Measurements from ENCODE around the gene CAMK1D.
"Not testable (repeated sequence)": the region's sequence is repeated elsewhere in the genome, so short reads cannot be mapped to it uniquely, and the experiment has no call there.

The CAMK1D gene

GRCh38 chr10:12320892-12321291, 28.5 kb upstream of the CAMK1D start:
- TF ChIP-seq, protein P1, sequence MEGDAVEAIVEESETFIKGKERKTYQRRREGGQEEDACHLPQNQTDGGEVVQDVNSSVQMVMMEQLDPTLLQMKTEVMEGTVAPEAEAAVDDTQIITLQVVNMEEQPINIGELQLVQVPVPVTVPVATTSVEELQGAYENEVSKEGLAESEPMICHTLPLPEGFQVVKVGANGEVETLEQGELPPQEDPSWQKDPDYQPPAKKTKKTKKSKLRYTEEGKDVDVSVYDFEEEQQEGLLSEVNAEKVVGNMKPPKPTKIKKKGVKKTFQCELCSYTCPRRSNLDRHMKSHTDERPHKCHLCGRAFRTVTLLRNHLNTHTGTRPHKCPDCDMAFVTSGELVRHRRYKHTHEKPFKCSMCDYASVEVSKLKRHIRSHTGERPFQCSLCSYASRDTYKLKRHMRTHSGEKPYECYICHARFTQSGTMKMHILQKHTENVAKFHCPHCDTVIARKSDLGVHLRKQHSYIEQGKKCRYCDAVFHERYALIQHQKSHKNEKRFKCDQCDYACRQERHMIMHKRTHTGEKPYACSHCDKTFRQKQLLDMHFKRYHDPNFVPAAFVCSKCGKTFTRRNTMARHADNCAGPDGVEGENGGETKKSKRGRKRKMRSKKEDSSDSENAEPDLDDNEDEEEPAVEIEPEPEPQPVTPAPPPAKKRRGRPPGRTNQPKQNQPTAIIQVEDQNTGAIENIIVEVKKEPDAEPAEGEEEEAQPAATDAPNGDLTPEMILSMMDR (IDR thresholded peaks at IDR 0.05; ENCODE audit: low read depth, low read length): no peak
- DNase-seq (ENCODE audit: low read depth in 2 of 2): no peak
- H3K4me3 ChIP-seq (replicated peaks in 1 of 2; ENCODE audit: low read depth in 2 of 2, low read length in 2 of 2): no peak overlapping the region

GRCh38 chr10:12321641-12322040, 27.7 kb upstream of the CAMK1D start:
- DNase-seq (ENCODE audit: low read depth in 2 of 2): no peak
- TF ChIP-seq, protein P1 (IDR thresholded peaks at IDR 0.05; ENCODE audit: low read depth, low read length): no peak
- H3K4me3 ChIP-seq (replicated peaks in 1 of 2; ENCODE audit: low read depth in 2 of 2, low read length in 2 of 2): no peak overlapping the region

DNA sequence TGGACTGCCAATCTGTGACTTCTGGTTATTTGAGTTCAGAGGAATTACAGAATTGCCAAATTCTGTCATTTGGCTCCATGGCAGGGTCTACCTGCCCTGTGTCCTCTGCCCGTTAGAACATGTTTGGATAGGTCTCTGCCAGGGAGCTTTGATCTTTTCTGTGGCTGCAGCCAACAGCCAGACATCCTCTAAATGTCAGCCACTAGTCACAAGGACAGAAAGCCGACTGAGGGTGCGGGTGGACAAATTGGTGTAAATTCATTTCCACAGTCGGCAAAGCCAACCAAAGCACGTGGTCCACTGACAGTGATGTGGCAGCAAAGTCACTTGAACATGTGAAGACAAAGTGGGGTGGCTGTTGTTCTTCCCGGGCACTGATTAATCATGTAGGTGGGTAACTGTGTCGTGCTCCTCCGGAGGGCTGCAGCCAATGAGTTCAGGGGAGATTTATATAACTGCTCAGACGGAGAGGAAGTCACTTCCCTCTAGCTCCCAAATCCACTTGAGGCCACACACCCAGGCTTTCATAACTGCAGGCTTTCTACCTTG, 26.7 kb upstream of the CAMK1D start:
- no peak for DNase-seq (ENCODE audit: low read depth in 2 of 2)
- TF ChIP-seq, protein P1 (IDR thresholded peaks at IDR 0.05; ENCODE audit: low read depth, low read length): no peak
- no peak overlapping the region for H3K4me3 ChIP-seq (replicated peaks in 1 of 2; ENCODE audit: low read depth in 2 of 2, low read length in 2 of 2)

GRCh38 chr10:12324530-12324929, 24.8 kb upstream of the CAMK1D start:
- no peak for DNase-seq (ENCODE audit: low read depth in 2 of 2)
- no peak overlapping the region for H3K4me3 ChIP-seq (replicated peaks in 1 of 2; ENCODE audit: low read depth in 2 of 2, low read length in 2 of 2)
- TF ChIP-seq, protein P1 (IDR thresholded peaks at IDR 0.05; ENCODE audit: low read depth, low read length): no peak

DNA sequence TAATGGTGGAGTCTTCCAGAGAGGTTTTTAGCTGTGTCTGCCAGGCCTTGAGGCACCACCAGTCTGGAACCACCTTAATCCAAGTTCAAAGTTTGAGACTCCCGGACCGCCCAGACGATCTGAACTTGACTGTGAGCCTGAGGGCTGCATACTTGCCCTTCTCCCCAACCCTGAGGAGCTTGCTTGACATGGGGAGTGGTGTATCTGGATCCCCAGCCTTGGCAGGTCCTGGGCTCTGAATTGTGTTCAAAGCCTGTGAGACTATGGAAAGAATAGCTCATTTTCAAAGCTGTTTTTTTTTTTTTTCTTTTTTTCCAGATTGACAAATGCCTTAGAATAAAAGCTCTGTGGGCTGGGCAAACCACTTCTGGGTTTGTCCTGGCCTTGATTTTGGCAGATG, 22.3 kb upstream of the CAMK1D start:
- no peak for DNase-seq (ENCODE audit: low read depth in 2 of 2)
- H3K4me3 ChIP-seq (replicated peaks in 1 of 2; ENCODE audit: low read depth in 2 of 2, low read length in 2 of 2): no peak overlapping the region
- TF ChIP-seq, protein P1 (IDR thresholded peaks at IDR 0.05; ENCODE audit: low read depth, low read length): no peak

GRCh38 chr10:12327476-12327875, 21.9 kb upstream of the CAMK1D start:
- TF ChIP-seq, protein P1 (IDR thresholded peaks at IDR 0.05; ENCODE audit: low read depth, low read length): no peak
- no peak overlapping the region for H3K4me3 ChIP-seq (replicated peaks in 1 of 2; ENCODE audit: low read depth in 2 of 2, low read length in 2 of 2)
- DNase-seq (ENCODE audit: low read depth in 2 of 2): no peak

- not testable (repeated sequence) for H3K4me3 ChIP-seq (replicated peaks in 1 of 2; ENCODE audit: low read depth in 2 of 2, low read length in 2 of 2); DNase-seq (ENCODE audit: low read depth in 2 of 2)
These were observed 21.0 kb upstream of the CAMK1D start for GRCh38 chr10:12328312-12328711.
